SK-N-SH (cell line): Measurements from ENCODE around the gene IRF2BP1. TPM values are rescaled to one million over a fixed set of nuclear protein-coding genes. Genes with fewer than 3 reads are reported as not detected.

Source experiments
- CTCF ChIA-PET: fragments of 300-600, 350-600 bp; formaldehyde crosslinking; extraction: SDS; loops from one replicate; lab custom pipeline; 2021; lab: Yijun Ruan, JAX
- POLR2A ChIA-PET: fragments of 350-600 bp; sonication (Branson Sonifier 250); formaldehyde crosslinking; extraction: SDS; loops from one replicate; lab custom pipeline; 2020; ENCODE audit warnings: antibody characterized with exemption, inconsistent platforms; lab: Yijun Ruan, JAX
- DNase-seq: peaks from one replicate; pipeline ENCODE4 v3.0.0; 2012
- H2AFZ ChIP-seq: fragments of 200-600 bp; sonication (generic); 2 replicates; pipeline ENCODE4 v1.8.1; 2016; ENCODE audit warnings: antibody characterized with exemption, mild to moderate bottlenecking, low read depth
- H3F3A ChIP-seq: fragments of 200-600 bp; sonication (generic); replicated peaks from 2 replicates; pipeline ENCODE3; 2016; ENCODE audit warnings: antibody characterized with exemption, mild to moderate bottlenecking; ENCODE audit not compliant: insufficient read depth
- H3K27ac ChIP-seq, 2 experiments: fragments of 200-500 bp in 1 of 2; fragments of 200-600 bp in 1 of 2; sonication (Bioruptor generic) in 1 of 2; sonication (generic), shearing (Covaris generic) in 1 of 2; 2 replicates each; pipeline versions ENCODE4 v1.5.1 to v1.6.1; 2014 to 2016; ENCODE audit warnings: low read depth in 2 of 2, inconsistent platforms in 1 of 2, low read length in 1 of 2, mild to moderate bottlenecking in 1 of 2, mixed read lengths in 1 of 2
- H3K27me3 ChIP-seq: fragments of 200-600 bp; sonication (generic), shearing (Covaris generic); 2 replicates; pipeline ENCODE4 v1.6.1; 2016; ENCODE audit warnings: mixed run types; ENCODE audit not compliant: insufficient read depth
- H3K36me3 ChIP-seq, 2 experiments: fragments of 200-500 bp in 1 of 2; fragments of 200-600 bp in 1 of 2; sonication (Bioruptor generic) in 1 of 2; sonication (generic) in 1 of 2; replicated peaks in 1 of 2; 2 replicates each; pipeline versions ENCODE3 to v1.5.1; 2014 to 2016; ENCODE audit warnings: low read length in 1 of 2, mild to moderate bottlenecking in 1 of 2; ENCODE audit not compliant: insufficient read depth in 2 of 2, control insufficient read depth in 1 of 2
- H3K4me1 ChIP-seq, 2 experiments: fragments of 200-500 bp in 1 of 2; fragments of 200-600 bp in 1 of 2; sonication (Bioruptor generic) in 1 of 2; sonication (generic), shearing (Covaris generic) in 1 of 2; 2 replicates each; pipeline versions ENCODE4 v1.5.1 to v1.6.1; 2014 to 2016; ENCODE audit warnings: low read depth in 1 of 2, low read length in 1 of 2, mixed run types in 1 of 2; ENCODE audit not compliant: insufficient read depth in 2 of 2, control insufficient read depth in 1 of 2
- H3K4me2 ChIP-seq: fragments of 200-600 bp; sonication (generic), shearing (Covaris generic); 2 replicates; pipeline ENCODE4 v1.6.1; 2017; ENCODE audit warnings: mixed run types
- H3K4me3 ChIP-seq, 2 experiments: fragments of 200-500 bp in 1 of 2; fragments of 200-600 bp in 1 of 2; sonication (Bioruptor generic) in 1 of 2; sonication (generic), shearing (Covaris generic) in 1 of 2; 2 replicates each; pipeline versions ENCODE4 v1.5.1 to v1.8.1; 2014 to 2016; ENCODE audit warnings: low read depth in 2 of 2, inconsistent platforms in 1 of 2, low read length in 1 of 2, mild to moderate bottlenecking in 1 of 2, mixed read lengths in 1 of 2, moderate library complexity in 1 of 2
- H3K79me2 ChIP-seq: fragments of 200-600 bp; sonication (generic); 2 replicates; pipeline ENCODE4 v1.8.1; 2017; ENCODE audit warnings: mild to moderate bottlenecking; ENCODE audit not compliant: insufficient read depth
- H3K9ac ChIP-seq: fragments of 200-600 bp; sonication (generic); 2 replicates; pipeline ENCODE4 v1.6.1; 2017; ENCODE audit warnings: mixed run types
- H3K9me2 ChIP-seq: fragments of 200-600 bp; sonication (generic); 2 replicates; pipeline ENCODE4 v1.6.1; 2017; ENCODE audit warnings: mixed run types
- H3K9me3 ChIP-seq: fragments of 200-600 bp; sonication (generic); 2 replicates; pipeline ENCODE4 v1.6.1; 2017; ENCODE audit warnings: mixed run types, mild to moderate bottlenecking, moderate library complexity
- H4K20me1 ChIP-seq: fragments of 200-600 bp; sonication (generic); 2 replicates; pipeline ENCODE4 v1.6.1; 2017; ENCODE audit warnings: mild to moderate bottlenecking, mixed run types; ENCODE audit not compliant: insufficient read depth
- CHD2 ChIP-seq: fragments of 150-350 bp; IDR thresholded peaks from 2 replicates; pipeline ENCODE4 v1.6.1; 2018; ENCODE audit warnings: low read length; ENCODE audit not compliant: partially characterized antibody
- EZH2phosphoT487 ChIP-seq: fragments of 200-600 bp; sonication (generic); IDR thresholded peaks from 2 replicates; pipeline ENCODE4 v1.6.1; 2017; ENCODE audit warnings: low read depth, mixed run types, mild to moderate bottlenecking, antibody characterized with exemption, moderate library complexity, borderline replicate concordance
- FOXJ3 ChIP-seq: sonication (generic); formaldehyde crosslinking; IDR thresholded peaks from 2 replicates; pipeline ENCODE4 v1.5.1; 2020; ENCODE audit warnings: mild to moderate bottlenecking, missing genetic modification reagents
- FOXM1 ChIP-seq: IDR thresholded peaks from 2 replicates; pipeline ENCODE4 v1.4.0; 2012; ENCODE audit warnings: low read depth, mild to moderate bottlenecking
- GABPA ChIP-seq: IDR thresholded peaks from 2 replicates; pipeline ENCODE4 v1.4.0; 2012; ENCODE audit warnings: low read depth, mild to moderate bottlenecking
- GATA2 ChIP-seq: sonication (generic); formaldehyde crosslinking; IDR thresholded peaks from 2 replicates; pipeline ENCODE4 v1.5.0; 2020; ENCODE audit warnings: mild to moderate bottlenecking, missing genetic modification reagents
- JUND ChIP-seq: IDR thresholded peaks from 2 replicates; pipeline ENCODE4 v1.4.0; 2012
- MAX ChIP-seq: IDR thresholded peaks from 2 replicates; pipeline ENCODE4 v1.4.0; 2012; ENCODE audit warnings: low read depth
- MEF2A ChIP-seq: IDR thresholded peaks from 2 replicates; pipeline ENCODE4 v1.4.0; 2012; ENCODE audit warnings: low read depth, borderline replicate concordance
- MXI1 ChIP-seq: IDR thresholded peaks from 2 replicates; pipeline ENCODE4 v1.6.1; 2012; ENCODE audit warnings: mild to moderate bottlenecking, low read depth, low read length, improper control_type of control experiment
- NFIC ChIP-seq: IDR thresholded peaks from 2 replicates; pipeline ENCODE4 v1.4.0; 2012; ENCODE audit warnings: borderline replicate concordance
- NRF1 ChIP-seq: IDR thresholded peaks from 2 replicates; pipeline ENCODE4 v1.6.1; 2012; ENCODE audit warnings: low read depth, mild to moderate bottlenecking, low read length
- POLR2AphosphoS5 ChIP-seq: IDR thresholded peaks from 2 replicates; pipeline ENCODE4 v1.6.1; 2012; ENCODE audit warnings: low read depth, low read length
- RAD21 ChIP-seq: IDR thresholded peaks from 2 replicates; pipeline ENCODE4 v1.6.1; 2012; ENCODE audit warnings: mild to moderate bottlenecking, low read length
- REST ChIP-seq: IDR thresholded peaks from 2 replicates; pipeline ENCODE4 v1.6.1; 2012; ENCODE audit warnings: mild to moderate bottlenecking, low read depth, low read length, moderate library complexity
- SMC3 ChIP-seq: IDR thresholded peaks from 2 replicates; pipeline ENCODE4 v1.6.1; 2012; ENCODE audit warnings: low read depth, low read length, improper control_type of control experiment
- TCF12 ChIP-seq: IDR thresholded peaks from 2 replicates; pipeline ENCODE4 v1.4.0; 2012
- USF1 ChIP-seq: IDR thresholded peaks from 2 replicates; pipeline ENCODE4 v1.4.0; 2012; ENCODE audit warnings: low read depth, borderline replicate concordance
- USF2 ChIP-seq: fragments of 150-350 bp; IDR thresholded peaks from 2 replicates; pipeline ENCODE4 v1.6.1; 2017; ENCODE audit warnings: antibody characterized with exemption, low read length, low read depth, borderline replicate concordance
- YY1 ChIP-seq: IDR thresholded peaks from 2 replicates; pipeline ENCODE4 v1.4.0; 2012; ENCODE audit warnings: low read depth, mild to moderate bottlenecking
- WGBS: methylation state at CpG from one replicate; pipeline ENCODE4 v1.1.6; 2017; ENCODE audit warnings: low lambda C conversion rate; 5-methylcytosine and 5-hydroxymethylcytosine counted together
- polyA plus RNA-seq, 3 experiments: library from polyadenylated mRNA; depleted of rRNA; stranded (reverse); fragments of >200 nt; gene quantifications; 2 replicates each; pipeline ENCODE4 v1.2.3, GENCODE V29; 2012
- TF ChIP-seq, protein P1 (sequence below): IDR thresholded peaks from 2 replicates; pipeline ENCODE4; 2012

The IRF2BP1 gene
- polyA plus RNA-seq, 1 of the 3 experiments (the other 2 are of a cell fraction) = 16.8 TPM

GRCh38 chr19:45899919-45900589 is 14.1 kb upstream of the IRF2BP1 start:
- peaks cover 5% of the 10 kb centered on the region; the same call in 1 of the 2 replicates for H3K79me2 ChIP-seq
- DNase-seq = no peak
- H2AFZ ChIP-seq = no peak overlapping the region
- ChIA-PET POLR2A (no interaction called here), CTCF (interaction anchor here (1.5 to 3.7 kb wide), 2 partner anchors 17 to 83 kb away, joined by 7 to 15 read pairs; no protein-coding TSS in a partner anchor)
- TF ChIP-seq MAX (no peak), NFIC (no peak), GABPA (no peak), TCF12 (no peak), POLR2AphosphoS5 (no peak), SMC3 (no peak)
- TF ChIP-seq, protein P1, sequence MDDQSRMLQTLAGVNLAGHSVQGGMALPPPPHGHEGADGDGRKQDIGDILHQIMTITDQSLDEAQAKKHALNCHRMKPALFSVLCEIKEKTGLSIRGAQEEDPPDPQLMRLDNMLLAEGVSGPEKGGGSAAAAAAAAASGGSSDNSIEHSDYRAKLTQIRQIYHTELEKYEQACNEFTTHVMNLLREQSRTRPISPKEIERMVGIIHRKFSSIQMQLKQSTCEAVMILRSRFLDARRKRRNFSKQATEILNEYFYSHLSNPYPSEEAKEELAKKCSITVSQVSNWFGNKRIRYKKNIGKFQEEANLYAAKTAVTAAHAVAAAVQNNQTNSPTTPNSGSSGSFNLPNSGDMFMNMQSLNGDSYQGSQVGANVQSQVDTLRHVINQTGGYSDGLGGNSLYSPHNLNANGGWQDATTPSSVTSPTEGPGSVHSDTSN = no peak
- no peaks in the 10 kb centered on the region for H3K9me2 ChIP-seq
- H4K20me1 ChIP-seq = no peaks in the 10 kb centered on the region
- WGBS = 94% methylated on average over 4 of the region's 4 CpGs
- peaks cover 0 to 8% of the 10 kb centered on the region in 2 experiments; a peak in 1 of 4 replicates for H3K4me1 ChIP-seq
- H3K9me3 ChIP-seq = no peaks in the 10 kb centered on the region
- no peak overlapping the region for H3K9ac ChIP-seq
- no peaks in the 10 kb centered on the region for H3K27me3 ChIP-seq
- no peak overlapping the region for H3K4me3 ChIP-seq
- H3K4me2 ChIP-seq = 0 out of 2 replicates have a peak overlapping the region, but pooled peaks have one; percentile 88
- peaks cover 13% of the 10 kb centered on the region for H3F3A ChIP-seq
- H3K27ac ChIP-seq = no peak overlapping the region
- H3K36me3 ChIP-seq = peaks cover 8 to 20% of the 10 kb centered on the region in 2 experiments

DNA sequence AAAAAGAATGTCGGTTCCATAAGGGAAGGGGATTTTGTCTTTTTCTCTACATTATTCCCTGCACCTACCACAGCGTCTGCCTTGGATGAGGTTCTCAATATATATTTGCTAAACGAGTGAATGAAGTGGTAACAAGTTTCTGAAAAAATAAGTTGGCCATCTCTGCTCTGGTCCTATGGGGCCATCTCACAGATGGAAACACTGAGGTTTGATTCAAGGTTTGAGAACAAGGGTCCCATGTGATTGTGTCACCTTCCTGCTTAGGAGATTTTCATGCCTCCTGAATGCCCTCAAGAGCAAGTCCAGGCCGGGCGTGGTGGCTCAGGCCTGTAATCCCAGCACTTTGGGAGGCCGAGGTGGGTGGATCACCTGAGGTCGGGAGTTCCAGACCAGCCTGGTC is 13.3 kb upstream of the IRF2BP1 start:
- WGBS = 99% methylated on average over 7 of the region's 7 CpGs
- Histone ChIP-seq H4K20me1 (no peaks in the 10 kb centered on the region), H3K27ac (no peak overlapping the region), H3F3A (peaks cover 14% of the 10 kb centered on the region), H3K4me3 (no peak overlapping the region), H3K4me1 (peaks cover 0 to 8% of the 10 kb centered on the region in 2 experiments; a peak in 1 of 4 replicates), H3K9me3 (no peaks in the 10 kb centered on the region), H3K4me2 (no peak overlapping the region), H2AFZ (no peak overlapping the region), H3K36me3 (peaks cover 8 to 20% of the 10 kb centered on the region in 2 experiments), H3K9ac (no peak overlapping the region), H3K27me3 (no peaks in the 10 kb centered on the region), H3K9me2 (no peaks in the 10 kb centered on the region), H3K79me2 (peaks cover 5% of the 10 kb centered on the region)
- ChIA-PET CTCF (no interaction called here), POLR2A (no interaction called here)
- no peak for DNase-seq
- TF ChIP-seq FOXJ3 (no peak), EZH2phosphoT487 (no peak), GATA2 (CRISPR knock-in tag) (no peak), MXI1 (no peak), FOXM1 (no peak), RAD21 (no peak), MAX (no peak), CHD2 (no peak), NRF1 (no peak), USF1 (no peak), YY1 (no peak), REST (no peak), USF2 (no peak), JUND (no peak), MEF2A (no peak)
